ENCODE results near the gene PACS2.
"Not testable (repeated sequence)": the region's sequence is repeated elsewhere in the genome, so short reads cannot be mapped to it uniquely, and the experiment has no call there.

PACS2 gene

DNA sequence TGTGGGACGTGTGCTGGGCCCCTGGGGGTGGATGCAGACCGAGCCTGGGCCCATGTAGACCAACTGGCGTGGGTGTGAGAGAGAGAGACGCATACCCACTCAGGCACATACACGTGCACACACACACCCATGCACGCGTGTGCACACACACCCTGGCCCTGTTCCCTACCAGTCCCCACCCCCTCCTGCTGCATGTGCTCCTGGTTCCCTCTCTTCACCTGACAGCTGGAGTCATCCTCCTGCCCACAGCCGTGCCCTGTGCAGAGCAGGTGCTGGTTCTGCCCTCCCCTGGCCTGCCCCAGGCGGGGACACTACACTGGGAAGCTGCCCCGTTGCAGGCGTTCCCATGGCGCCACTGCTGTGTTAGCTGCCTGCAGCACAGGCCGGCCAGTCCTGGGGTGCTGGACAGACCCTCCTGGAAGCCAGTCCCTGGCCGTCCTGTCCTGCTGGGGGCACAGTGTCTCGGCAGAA lies 18.5 kb downstream of the PACS2 start:
- in situ Hi-C loops (cut with HindIII; ENCODE audit: low pct_unique_long_range_greater_than_20kb, low sequenced_read_pairs): no loop called here
- TF ChIP-seq JUND (IDR thresholded peaks at IDR 0.05; ENCODE audit: low read depth): no peak
- no peak for DNase-seq (ENCODE audit: low read depth in 1 of 2, low spot score in 1 of 2)

DNA sequence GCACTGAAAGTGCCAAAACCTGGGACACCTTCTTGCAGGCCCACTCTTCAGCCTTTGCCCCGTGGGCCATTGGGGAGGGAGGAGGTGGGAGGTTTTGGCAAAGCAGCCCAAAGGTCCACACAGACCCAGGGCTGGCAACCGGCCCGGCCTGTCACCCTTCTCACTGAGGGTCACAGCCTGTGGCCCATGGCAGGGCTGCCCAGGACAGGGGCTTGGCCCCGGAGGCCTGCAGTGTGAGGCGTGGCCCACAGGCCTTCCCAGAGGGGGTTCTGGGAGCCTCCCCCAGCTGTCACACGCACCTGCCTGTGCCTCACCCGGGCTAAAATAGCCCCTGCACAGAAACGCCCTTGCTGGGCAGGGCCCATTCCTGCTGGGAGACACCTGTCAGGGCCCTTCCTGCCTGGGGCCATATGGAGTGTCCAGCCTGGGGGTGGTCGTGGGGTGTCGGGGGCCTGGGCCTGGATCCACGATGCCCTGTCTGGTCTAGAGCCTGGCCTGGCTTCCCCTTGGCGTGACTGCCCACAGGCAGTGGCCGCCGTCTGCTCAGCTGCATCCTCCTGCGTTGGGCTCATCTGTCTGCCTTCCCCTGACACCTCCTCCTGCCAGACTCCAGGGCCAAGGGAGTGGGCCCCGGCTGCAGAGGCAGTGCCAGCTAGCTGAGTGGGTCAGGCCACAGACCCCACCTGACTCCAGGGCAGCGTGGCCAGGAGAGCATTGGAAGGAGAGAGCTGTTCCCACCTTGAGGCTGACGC lies 19.2 kb downstream of the PACS2 start:
- in situ Hi-C loops (cut with HindIII; ENCODE audit: low pct_unique_long_range_greater_than_20kb, low sequenced_read_pairs): no loop called here
- no peak for TF ChIP-seq JUND (IDR thresholded peaks at IDR 0.05; ENCODE audit: low read depth)
- no peak for DNase-seq (ENCODE audit: low read depth in 1 of 2, low spot score in 1 of 2)

DNA sequence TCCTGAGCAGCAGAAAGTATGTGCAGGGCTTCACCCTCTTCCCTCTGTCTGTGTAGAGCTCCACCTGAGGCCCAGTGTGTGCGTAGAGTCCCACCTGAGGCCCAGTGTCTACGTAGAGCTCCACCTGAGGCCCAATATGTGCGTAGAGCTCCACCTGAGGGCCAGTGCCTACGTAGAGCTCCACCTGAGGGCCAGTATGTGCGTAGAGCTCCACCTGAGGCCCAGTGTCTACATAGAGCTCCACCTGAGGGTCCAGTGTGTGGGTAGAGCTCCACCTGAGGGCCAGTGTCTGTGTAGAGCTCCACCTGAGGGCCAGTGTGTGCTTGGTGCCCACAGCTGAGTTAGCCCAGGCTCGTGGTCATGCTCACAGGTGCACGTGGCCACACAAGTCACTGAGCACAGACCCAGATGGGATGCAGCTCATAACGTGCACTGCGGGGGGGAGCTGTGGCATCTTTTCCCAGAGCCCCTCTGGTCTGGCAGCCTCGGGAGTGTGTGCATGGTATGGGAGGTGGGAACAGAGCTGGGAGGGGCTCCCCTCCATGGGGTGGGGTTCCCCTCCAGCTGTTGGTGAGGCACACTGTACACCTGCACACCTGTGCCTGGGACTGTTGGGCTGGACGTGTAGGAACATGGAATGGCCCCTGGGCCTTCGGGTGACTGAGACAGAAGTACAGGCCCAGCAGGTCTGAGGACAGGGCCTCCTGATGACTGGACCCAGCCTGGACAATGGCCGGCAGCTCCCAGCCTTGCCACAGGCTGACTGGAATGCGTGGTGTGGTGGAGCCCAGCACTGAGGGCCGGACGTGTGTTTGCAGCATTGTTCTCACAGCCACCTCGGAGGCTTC lies 20.1 kb downstream of the PACS2 start:
- peak in 1 of 2 experiments; percentile 55 for DNase-seq (ENCODE audit: low read depth in 1 of 2, low spot score in 1 of 2)
- no peak for TF ChIP-seq JUND (IDR thresholded peaks at IDR 0.05; ENCODE audit: low read depth)
- in situ Hi-C loops (cut with HindIII; ENCODE audit: low pct_unique_long_range_greater_than_20kb, low sequenced_read_pairs): no loop called here

DNA sequence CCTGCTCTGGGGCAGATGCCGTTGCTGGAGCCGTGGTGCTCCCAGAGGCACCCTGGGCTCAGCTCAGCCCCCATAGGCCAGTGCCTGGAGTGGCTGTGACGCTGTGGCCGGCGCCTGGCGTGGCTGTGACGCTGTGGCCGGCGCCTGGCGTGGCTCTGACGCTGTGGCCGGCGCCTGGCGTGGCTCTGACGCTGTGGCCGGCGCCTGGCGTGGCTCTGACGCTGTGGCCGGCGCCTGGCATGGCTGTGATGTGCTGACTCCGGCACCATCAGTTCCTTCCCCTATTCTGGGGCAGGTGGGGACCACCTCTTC lies 20.6 kb downstream of the PACS2 start:
- DNase-seq (ENCODE audit: low read depth in 1 of 2, low spot score in 1 of 2); in situ Hi-C loops (cut with HindIII; ENCODE audit: low pct_unique_long_range_greater_than_20kb, low sequenced_read_pairs): not testable (repeated sequence)

DNA sequence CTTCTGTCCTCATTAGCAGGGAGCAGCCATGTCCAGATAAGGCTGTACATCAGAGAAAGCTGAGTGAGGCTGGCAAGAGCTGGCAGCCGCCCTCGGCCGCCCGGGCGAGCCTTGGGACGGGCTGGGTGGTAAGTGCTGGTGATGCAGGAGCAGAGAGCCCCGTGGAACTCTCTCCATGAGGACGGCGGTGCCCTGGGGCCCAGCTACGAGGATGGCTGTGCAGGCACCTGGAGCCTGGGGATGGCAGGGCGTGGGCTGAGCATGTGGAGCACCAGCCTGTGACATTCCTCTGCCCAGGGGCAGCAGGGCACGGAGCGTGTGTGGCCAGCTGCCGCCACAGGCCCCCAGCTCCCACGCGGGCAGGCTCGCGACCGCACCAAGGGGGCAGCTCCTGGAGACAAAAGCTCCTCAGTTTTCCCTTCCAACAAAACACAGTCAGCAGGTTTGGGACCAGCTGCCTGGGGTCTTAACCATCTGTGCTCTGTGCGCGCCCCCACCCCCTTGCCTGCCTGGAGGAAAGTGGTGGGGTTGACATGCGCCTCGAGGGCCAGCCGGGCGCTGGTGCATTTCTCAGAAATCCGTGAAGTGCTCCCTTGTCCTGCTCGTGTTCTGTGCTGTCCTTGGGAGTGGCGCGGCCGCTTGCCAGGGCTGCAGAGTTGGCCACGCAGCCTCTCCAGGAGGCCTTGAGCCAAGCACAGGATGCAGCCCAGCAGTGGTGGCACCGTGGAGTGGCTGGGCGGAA lies 21.4 kb downstream of the PACS2 start:
- no peak for DNase-seq (ENCODE audit: low read depth in 1 of 2, low spot score in 1 of 2)
- in situ Hi-C loops (cut with HindIII; ENCODE audit: low pct_unique_long_range_greater_than_20kb, low sequenced_read_pairs): no loop called here
- no peak for TF ChIP-seq JUND (IDR thresholded peaks at IDR 0.05; ENCODE audit: low read depth)

DNA sequence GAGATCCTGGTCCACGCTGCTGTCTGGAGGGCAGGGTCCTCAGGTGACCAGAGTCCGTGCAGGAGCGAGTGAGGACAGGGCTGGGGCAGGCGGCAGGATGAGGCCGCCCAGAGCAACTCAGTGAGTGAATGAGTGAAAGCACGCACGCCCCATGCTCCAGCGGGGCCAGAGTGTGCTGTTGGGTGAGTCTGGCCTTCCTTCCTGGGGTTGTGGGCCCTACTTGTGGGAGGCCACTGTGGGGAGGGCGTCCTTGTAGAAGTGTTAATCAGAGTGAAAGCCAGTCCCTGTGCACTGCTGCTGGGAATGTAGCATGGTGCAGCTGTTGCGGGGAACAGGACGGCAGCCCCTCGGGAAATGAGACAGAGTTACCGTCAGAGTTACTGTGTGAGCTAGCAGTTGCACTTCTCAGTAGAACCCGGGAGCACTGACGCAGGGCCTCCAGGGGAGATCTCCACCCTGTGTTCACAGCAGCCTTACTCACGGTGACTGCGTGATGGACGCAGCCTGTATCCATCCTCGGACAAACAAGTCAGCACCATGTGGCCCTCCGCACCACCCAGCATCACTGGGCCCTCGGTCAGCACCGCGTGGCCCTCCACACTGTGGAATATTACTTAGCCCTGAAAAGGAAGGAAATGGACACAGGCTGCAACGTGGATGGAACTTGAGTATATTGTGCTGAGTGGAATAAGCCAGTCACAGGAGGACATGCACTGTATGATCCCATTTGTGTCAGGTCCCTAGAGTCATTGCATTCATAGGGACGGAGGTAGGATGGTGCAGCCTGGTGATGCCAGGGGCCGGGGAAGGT lies 22.1 kb downstream of the PACS2 start:
- no peak for DNase-seq (ENCODE audit: low read depth in 1 of 2, low spot score in 1 of 2)
- in situ Hi-C loops (cut with HindIII; ENCODE audit: low pct_unique_long_range_greater_than_20kb, low sequenced_read_pairs): no loop called here
- no peak for TF ChIP-seq JUND (IDR thresholded peaks at IDR 0.05; ENCODE audit: low read depth)

DNA sequence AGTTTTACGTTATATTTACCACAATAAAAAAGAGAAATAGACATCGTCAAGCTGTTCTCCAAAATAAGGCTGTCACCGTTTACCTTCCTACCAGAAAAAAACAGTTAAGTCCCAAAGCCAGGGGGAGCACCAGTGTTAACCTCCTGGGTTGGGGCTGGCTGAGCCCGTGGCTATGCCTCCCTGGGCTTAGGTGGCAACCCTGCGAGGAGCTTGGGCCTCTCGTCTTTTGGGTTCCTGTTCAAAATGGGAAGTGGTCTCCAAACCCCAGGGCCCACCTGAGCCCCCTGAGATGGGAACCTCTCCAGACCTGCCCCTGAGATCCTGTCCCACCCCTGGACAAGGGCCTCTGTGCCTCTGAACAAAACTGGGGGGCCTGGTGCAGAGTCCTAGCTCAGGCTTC lies 22.9 kb downstream of the PACS2 start:
- in situ Hi-C loops (cut with HindIII; ENCODE audit: low pct_unique_long_range_greater_than_20kb, low sequenced_read_pairs): no loop called here
- no peak for TF ChIP-seq JUND (IDR thresholded peaks at IDR 0.05; ENCODE audit: low read depth)

DNA sequence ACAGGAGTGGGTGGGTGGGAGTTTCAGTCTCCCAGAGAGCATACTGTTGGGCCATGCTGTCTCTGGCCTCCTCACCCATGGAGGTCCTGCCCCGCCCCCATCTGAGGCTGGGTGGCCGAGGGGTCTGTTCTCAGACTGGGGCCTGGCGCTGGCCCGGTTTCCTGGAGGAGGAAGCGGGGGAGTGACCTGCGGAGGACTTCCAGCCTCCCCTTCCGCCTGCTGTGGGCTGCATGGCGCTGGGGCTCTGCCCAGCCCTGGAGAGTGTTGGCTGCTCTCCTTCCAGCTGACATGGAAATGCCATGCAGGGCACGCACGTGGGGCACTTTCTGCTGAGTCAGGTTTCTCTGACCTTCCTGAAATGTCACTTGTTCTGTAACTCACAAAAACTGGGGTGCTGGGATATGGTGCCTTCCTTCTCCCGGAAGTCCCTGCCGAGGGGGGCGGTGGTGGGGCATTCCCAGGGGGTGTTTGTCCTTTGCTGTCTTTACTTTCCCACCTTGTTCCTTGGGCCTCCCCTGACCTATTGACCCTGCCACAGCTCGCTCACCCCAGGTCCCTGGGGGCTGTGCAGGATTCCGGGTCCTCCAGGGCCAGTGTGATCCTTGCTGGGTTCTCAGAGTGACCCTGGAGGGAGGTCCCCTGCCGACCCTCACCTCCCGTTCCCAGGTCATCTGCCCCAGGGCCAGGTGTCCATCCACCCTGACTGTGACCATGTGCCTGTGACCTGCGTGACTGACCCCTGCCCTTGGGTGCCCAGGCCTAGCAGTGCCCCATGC lies 23.6 kb downstream of the PACS2 start:
- TF ChIP-seq JUND (IDR thresholded peaks at IDR 0.05; ENCODE audit: low read depth): no peak
- DNase-seq (ENCODE audit: low read depth in 1 of 2, low spot score in 1 of 2): no peak
- in situ Hi-C loops (cut with HindIII; ENCODE audit: low pct_unique_long_range_greater_than_20kb, low sequenced_read_pairs): no loop called here

More for the DNA sequence above, 22.9 kb downstream of the PACS2 start:
- no peak for DNase-seq (ENCODE audit: low read depth in 1 of 2, low spot score in 1 of 2)

DNA sequence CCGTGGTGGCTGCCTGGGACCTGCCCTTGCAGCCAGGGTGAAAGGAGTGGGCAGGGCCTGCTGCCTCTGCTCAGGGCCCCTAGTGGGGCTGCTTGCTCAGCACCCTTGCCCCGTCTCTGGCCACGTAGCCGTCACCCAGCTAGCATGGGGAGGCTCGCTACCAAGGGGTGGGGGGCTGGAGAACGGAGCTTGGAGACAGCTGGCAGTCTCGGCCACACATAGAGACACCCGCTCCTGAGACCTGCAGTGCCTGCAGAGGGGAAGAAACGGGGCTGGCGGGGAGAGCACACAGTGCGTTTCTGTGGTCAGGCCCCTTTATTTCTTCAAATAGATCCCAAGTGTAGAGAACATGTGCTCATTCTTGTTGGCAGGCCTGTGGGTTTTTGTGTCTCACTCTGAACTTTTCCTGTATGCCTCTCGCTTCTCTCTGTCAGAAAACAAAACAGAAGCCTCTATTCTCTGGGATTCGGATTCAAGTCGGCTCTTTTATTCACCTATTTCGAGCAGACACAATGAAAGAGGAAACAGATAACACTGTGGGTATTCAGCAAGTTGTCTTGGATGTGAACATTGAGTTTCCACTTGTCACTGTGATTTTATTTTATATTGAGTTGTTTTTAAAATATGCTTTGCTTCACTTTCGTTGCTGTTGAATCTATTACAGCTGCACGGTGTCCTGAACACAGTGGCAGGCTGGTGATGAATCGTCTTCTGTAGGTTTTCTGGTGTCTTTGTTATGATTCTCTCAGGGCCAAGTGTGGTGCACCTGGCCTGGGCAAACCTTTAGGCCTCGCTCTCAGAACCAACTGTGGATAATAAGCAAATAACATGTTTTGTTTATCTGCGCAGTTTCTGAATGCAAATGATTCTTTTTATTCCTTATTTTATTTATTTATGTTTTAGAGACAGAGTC lies 26.5 kb downstream of the PACS2 start:
- TF ChIP-seq JUND (IDR thresholded peaks at IDR 0.05; ENCODE audit: low read depth): no peak
- no peak for DNase-seq (ENCODE audit: low read depth in 1 of 2, low spot score in 1 of 2)
- in situ Hi-C loops (cut with HindIII; ENCODE audit: low pct_unique_long_range_greater_than_20kb, low sequenced_read_pairs): no loop called here

DNA sequence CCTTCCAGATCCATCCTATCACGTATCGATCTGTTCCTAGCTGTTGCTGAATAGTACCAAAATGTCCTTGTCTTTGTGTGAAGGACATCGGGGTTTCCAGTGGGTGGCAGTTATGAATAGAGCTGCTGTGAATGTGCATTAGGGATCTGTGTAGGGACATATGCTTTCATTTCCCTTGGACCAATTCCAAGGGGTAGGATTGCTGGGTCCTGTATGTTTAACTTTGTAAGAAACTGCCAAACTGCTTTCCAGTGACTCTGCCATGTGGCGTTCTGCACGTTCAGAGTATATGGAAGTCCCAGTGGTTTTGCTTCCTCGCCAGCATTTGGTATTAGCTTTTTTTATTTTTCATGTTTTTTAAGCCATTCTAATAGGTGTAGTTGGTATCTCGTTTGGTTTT lies 28.6 kb downstream of the PACS2 start:
- in situ Hi-C loops (cut with HindIII; ENCODE audit: low pct_unique_long_range_greater_than_20kb, low sequenced_read_pairs): no loop called here
- peak in 1 of 2 experiments; percentile 31 for DNase-seq (ENCODE audit: low read depth in 1 of 2, low spot score in 1 of 2)
- no peak for TF ChIP-seq JUND (IDR thresholded peaks at IDR 0.05; ENCODE audit: low read depth)

DNA sequence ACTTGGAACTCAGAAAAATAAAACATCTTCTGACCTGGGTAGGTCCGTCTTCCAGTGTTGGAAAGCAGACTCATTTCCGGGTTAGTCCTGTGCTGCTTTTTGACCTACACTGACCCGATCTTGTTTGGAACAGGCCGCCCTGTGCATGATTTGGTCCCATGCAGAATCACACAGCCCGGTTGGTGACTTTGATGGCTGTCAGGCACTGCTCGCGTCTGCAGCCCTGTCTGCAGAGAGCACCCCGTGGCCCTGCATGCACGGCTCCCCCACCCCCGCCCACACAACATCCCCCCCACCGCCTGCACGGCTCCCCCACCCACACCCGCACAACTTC lies 31.6 kb downstream of the PACS2 start:
- no peak for DNase-seq (ENCODE audit: low read depth in 1 of 2, low spot score in 1 of 2)
- TF ChIP-seq JUND (IDR thresholded peaks at IDR 0.05; ENCODE audit: low read depth): no peak
- in situ Hi-C loops (cut with HindIII; ENCODE audit: low pct_unique_long_range_greater_than_20kb, low sequenced_read_pairs): no loop called here

Data from T47D (cell line).